GM19239 (cell line): ENCODE measurements around the gene MEGF11.
"Not testable (repeated sequence)": the region's sequence is repeated elsewhere in the genome, so short reads cannot be mapped to it uniquely, and the experiment has no call there.

Experiments used
- DNase-seq: peaks from one replicate; pipeline ENCODE4 v3.0.0; 2011; ENCODE audit warnings: low spot score; ENCODE audit not compliant: insufficient read length
- FAIRE-seq: peaks from 2 replicates; lab custom pipeline; 2011; peaks lifted over from hg19 to GRCh38; lab: Jason Lieb, UNC

The MEGF11 gene

DNA sequence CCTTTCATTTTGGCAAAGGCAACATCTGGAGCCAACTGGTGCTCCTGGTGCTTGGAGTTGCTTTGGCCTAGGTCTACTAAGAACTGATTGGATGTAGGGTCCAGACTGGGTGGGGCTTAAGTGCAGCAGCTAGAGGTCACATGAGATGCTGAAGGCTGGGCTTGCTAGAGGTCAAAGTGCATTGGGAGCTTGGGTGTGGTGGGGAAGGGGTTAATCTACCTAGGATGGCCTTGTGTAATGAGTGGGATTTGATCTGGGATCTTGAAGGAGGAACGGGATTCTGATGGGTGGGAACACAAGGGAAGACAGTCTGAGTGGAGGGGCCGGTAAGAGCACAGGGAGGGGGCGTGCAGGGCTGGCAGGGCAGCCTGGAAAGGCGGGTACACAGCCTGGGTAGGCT, 258.7 kb downstream of the MEGF11 start:
- FAIRE-seq (no peak), DNase-seq (no peak)

DNA sequence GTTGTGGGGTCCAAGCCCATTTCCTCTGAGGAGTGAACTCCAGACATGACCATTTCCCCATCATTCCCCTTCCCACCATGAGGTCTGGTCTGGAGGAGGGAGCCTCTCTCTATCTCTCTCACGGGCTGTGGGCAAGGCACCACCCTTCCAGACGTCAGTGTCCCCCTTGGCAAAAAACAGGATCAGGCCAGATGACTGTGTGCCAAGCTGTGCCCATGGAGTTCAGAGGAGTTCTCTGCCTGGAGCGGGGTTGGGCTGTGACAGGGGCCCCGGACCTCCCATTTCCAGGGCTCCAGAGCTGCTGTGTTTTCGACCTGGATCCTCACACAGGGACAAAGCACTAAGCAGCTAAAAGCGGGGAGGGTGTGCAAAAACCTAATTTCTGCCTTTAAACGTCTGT, 259.8 kb downstream of the MEGF11 start:
- no peak for FAIRE-seq
- no peak for DNase-seq

GRCh38 chr15:65993236-65993635, 260.3 kb downstream of the MEGF11 start:
- DNase-seq = no peak
- FAIRE-seq = no peak

GRCh38 chr15:65991721-65992483, 261.6 kb downstream of the MEGF11 start:
- DNase-seq (no peak), FAIRE-seq (no peak)

DNA sequence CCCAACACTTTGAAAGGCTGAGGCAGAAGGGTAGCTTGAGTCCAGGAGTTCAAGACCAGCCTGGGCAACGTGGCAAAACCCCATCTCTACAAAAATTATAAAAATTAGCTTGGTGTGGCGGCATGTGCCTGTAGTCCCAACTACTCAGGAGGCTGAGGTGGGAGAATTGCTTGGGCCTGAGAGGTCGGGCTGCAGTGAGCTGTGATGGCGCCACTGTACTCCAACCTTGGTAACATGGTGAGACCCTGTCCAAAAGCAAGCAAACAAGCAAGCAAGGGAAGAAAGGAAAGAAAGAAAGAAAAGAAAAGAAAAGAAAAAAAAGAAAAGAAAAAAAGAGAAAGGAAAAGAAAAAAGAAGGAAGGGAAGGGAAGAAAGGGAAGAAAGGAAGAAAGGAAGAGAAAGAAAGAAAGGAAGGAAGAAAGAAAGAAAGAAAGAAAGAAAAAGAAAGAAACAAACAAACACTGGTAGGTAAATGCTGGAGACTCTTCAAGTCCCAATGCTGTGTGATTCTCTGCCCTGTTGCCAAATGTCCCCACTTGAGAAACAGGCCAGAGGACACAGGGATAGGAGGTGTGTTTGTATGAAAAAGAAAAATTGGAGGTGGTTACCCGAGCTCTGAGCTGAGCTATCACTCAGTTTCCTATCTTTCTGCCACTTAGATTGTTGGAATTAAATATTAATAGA, 263.1 kb downstream of the MEGF11 start:
- FAIRE-seq = no peak

DNA sequence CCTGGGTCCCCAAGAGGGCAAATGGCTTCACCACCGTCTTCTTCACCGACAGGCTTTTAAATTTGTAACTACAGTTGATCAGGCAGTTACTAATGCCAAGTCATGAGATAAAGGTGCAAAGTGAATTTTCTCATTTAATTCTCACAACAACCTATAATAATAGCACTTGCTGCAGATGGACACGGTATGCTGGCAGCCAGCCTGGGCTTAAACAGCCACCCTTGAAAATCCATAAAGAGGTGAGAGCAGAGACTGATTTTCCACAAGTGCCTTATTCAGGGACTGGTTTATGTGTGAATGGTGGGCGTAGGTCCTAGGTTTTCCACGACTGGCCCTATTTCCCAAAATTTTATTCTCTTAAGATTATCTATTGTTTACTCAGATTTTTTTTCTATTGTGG, 266.4 kb downstream of the MEGF11 start:
- DNase-seq (no peak), FAIRE-seq (no peak)

More for the DNA sequence above, 263.1 kb downstream of the MEGF11 start:
- no peak for DNase-seq

- FAIRE-seq (no peak), DNase-seq (no peak)
Measured at GRCh38 chr15:65986416-65986815, 267.1 kb downstream of the MEGF11 start.

DNA sequence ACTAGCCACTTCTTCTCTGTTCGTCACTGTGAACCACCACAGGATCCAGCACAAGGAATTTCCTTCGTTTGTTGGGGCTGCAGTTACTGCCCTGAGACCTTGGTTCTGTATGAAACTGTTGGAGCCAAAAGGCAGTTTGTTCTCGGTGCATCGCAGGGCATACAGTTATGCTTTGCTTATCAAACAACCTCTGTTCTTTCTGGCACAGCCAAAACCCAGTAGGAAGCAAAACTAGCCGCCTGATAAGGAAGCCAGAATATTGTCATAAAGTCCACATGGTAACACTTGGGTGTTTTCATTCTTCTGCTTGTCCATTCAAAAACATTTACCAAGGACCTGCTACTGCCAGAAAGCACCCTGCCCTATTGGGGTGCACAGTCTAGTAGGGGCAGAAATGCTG, 268.2 kb downstream of the MEGF11 start:
- DNase-seq (no peak), FAIRE-seq (no peak)

DNA sequence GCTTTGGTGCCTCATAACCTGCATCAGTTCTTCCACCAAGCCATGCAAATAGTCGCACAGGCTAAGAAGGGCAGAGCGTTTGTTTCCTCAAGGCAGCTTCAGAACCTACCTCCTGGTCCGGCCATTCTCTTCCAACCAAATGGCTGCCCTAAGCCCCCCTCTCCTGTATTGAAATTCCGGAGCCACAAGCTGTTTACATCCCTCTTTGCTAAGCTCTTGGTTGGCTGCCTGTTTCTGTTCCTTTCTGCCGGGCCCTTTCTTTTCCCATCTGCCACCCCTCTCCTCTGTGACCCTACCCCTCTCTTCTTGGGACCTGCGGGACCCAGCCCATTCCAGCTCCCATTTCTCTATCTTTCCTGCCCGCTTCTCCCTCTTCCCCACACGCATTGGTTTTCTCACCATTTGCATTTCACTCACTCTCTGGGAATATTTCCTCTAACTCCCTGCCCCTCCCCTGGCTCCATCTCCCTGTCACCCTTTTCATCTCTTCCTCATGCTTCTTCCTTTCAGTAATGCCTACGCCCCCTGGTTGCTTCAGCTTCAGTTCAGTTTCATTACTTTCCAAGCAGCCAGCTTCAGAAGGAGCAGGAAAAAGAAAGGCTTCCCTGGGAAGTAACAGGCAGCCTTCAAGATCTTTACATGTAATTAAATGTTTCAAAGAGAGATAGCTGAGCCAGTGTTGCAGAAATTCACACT, 270.8 kb downstream of the MEGF11 start:
- no peak for FAIRE-seq
- DNase-seq = no peak

- FAIRE-seq (peak; percentile 78), DNase-seq (peak; percentile 64)
Measured at GRCh38 chr15:65981837-65982626, 271.5 kb downstream of the MEGF11 start.

DNA sequence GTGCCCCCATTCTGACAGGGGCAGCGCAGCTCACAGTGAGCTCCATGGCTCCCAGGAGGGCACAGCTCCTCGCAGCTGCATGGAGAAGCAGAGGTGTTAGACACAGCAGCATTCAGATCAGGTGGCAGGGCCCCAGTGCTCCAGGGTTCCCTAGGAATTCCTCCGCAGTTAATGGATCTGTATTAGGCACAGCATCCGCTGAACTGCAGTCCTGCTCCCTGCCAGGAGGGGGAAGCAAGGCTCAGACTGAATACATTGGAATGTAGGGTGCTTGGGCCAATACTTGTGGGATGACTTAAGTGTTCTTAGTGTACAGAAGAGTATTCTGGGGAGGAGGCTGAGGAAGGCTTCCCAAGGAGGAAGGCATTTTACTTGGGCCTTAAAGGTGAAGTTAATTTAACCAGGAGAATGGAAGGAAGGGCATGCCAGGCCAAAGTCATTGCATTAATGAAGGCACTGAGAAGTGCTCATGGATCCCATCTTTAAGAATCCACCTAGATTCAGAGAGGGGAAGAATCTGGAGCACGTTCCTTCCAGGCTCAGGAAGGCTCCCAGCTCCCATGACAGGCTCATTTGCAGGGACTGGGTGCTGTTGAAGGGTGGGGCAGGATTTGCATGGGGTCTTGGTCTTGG, 272.6 kb downstream of the MEGF11 start:
- FAIRE-seq (peak; percentile 35), DNase-seq (no peak)

DNA sequence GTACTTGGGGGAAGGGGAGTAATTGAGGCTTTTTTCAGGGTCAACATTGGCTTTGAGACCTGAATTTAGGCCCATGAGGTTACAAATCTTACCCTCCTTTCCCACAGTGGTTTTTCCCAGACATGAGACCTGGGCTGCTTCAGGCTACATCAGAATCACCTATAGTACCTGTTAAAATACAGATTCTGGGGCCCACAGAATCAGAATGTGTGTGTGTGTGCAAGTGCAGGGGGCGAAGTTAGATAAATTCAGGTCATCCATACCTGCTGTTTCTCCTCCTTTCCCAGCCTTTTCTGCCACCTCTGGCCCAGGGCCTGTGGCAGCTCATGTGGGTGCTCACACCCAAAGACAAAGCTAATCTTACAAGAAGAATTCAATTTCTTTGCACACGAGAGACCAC, 273.7 kb downstream of the MEGF11 start:
- no peak for DNase-seq
- FAIRE-seq = no peak

DNA sequence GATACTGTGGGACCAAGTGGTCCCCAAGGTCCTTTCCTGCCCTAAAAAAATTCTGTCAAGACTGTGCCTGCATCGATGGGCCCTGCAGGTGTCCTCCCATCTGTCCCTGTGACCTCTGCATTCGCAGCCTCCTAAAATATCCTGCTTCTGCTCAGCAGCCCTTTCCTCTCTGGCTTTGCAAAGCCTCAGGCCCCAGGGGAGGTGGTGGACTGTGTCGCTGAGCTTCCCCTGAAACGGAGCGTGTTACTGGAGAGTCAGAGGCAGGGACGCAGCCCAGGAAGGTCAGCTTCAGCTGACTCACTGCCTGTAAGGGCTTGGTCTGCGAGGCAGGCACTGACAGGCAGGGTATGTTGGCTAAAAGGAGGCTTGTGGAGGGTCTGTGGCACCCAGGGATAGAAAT, 274.2 kb downstream of the MEGF11 start:
- FAIRE-seq (peak; percentile 66), DNase-seq (peak; percentile 22)

DNA sequence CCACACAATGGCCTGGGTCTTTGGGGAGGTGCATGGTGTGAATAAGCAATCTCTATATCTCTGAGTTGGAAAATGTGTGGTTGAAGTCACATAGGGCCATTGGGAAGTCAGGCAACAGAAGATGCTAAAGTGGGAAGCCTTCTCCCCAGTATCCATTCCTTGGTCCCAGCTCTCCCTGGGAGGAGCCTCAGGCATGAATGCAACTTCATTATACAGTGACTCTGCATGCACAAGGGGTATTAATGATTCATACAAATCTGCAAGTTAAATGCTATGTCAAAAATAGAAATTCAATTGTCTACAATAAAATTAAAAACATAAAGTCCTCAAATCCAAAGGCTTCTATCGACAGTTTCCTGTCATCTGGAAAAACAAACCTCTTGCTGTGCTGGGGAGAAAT, 275.4 kb downstream of the MEGF11 start:
- FAIRE-seq (no peak), DNase-seq (no peak)

- not testable (repeated sequence) for DNase-seq, FAIRE-seq
Measured at GRCh38 chr15:65976196-65976595, 277.4 kb downstream of the MEGF11 start.

DNA sequence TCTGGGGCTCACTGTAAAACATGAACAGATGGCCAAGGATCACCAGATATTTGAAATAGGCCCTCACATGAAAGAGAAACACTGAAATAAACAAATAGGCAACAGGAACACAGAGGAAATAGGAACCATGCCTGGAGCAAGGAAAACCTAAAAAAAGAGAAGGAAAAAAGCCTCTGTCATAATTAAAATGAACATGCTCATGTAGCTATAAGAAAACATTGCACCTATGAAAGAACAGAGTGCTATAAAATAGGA, 281.9 kb downstream of the MEGF11 start:
- no peak for FAIRE-seq
- DNase-seq = no peak

GRCh38 chr15:65970937-65971740, 282.4 kb downstream of the MEGF11 start:
- FAIRE-seq (no peak), DNase-seq (no peak)

- no peak for FAIRE-seq
Measured at GRCh38 chr15:65969865-65970816, 283.4 kb downstream of the MEGF11 start.

More at GRCh38 chr15:65969865-65970816, 283.4 kb downstream of the MEGF11 start:
- no peak for DNase-seq
